GM23338 (cell line): Measurements from ENCODE around the gene SMYD5. TPM values are rescaled to one million over a fixed set of nuclear protein-coding genes. Genes with fewer than 3 reads are reported as not detected.

Experiments used
- ATAC-seq: fragments of 200-7000 bp; cut with Tn5 transposase; 3 replicates; pipeline ENCODE4 v1.9.1; 2020
- DNase-seq: peaks from one replicate; pipeline ENCODE4 v3.0.0-alpha.2; 2015; ENCODE audit warnings: low spot score
- H2AFZ ChIP-seq: fragments of 200-600 bp; sonication (generic); 2 replicates; pipeline ENCODE4 v1.8.0; 2016; ENCODE audit warnings: antibody characterized with exemption, mild to moderate bottlenecking, moderate library complexity
- H3F3A ChIP-seq: fragments of 200-600 bp; sonication (generic); replicated peaks from 2 replicates; pipeline ENCODE4 v1.8.0; 2017; ENCODE audit warnings: antibody characterized with exemption, mixed run types, low read depth
- H3K27ac ChIP-seq: fragments of 200-600 bp; sonication (generic); 2 replicates; pipeline ENCODE4 v1.6.1; 2016; ENCODE audit warnings: low read depth
- H3K27me3 ChIP-seq: fragments of 200-600 bp; sonication (generic); 2 replicates; pipeline ENCODE4 v1.8.0; 2016; ENCODE audit warnings: mild to moderate bottlenecking, mixed run types, moderate library complexity; ENCODE audit not compliant: insufficient read depth
- H3K36me3 ChIP-seq: fragments of 200-600 bp; sonication (generic); 2 replicates; pipeline ENCODE4 v1.8.0; 2016; ENCODE audit warnings: mild to moderate bottlenecking; ENCODE audit not compliant: insufficient read depth
- H3K4me1 ChIP-seq: fragments of 200-600 bp; sonication (generic); 2 replicates; pipeline ENCODE4 v1.8.0; 2016; ENCODE audit warnings: mild to moderate bottlenecking, moderate library complexity; ENCODE audit not compliant: insufficient read depth
- H3K4me2 ChIP-seq: fragments of 200-600 bp; sonication (generic); 2 replicates; pipeline ENCODE4 v1.7.1; 2017; ENCODE audit warnings: mixed run types
- H3K4me3 ChIP-seq: fragments of 200-600 bp; sonication (generic); 2 replicates; pipeline ENCODE4 v1.6.1; 2016; ENCODE audit warnings: mixed run types
- H3K79me2 ChIP-seq: fragments of 200-600 bp; sonication (generic); replicated peaks from 2 replicates; pipeline ENCODE4 v1.8.0; 2017; ENCODE audit warnings: mild to moderate bottlenecking; ENCODE audit not compliant: insufficient read depth
- H3K9me2 ChIP-seq: fragments of 200-600 bp; sonication (generic); 2 replicates; pipeline ENCODE4 v1.8.0; 2017; ENCODE audit not compliant: insufficient read depth
- H4K20me1 ChIP-seq: fragments of 200-600 bp; sonication (generic); replicated peaks from 2 replicates; pipeline ENCODE4 v1.8.0; 2017; ENCODE audit warnings: mild to moderate bottlenecking; ENCODE audit not compliant: insufficient read depth
- H3K27ac Mint-ChIP-seq: 2 replicates; pipeline ENCODE4 v1.8.0; 2020; ENCODE audit warnings: inconsistent platforms, mild to moderate bottlenecking, moderate library complexity, mixed read lengths
- H3K27me3 Mint-ChIP-seq: 3 replicates; pipeline ENCODE4 v1.8.0; 2022; ENCODE audit warnings: low read depth, mild to moderate bottlenecking, moderate library complexity, mixed read lengths, inconsistent platforms; ENCODE audit not compliant: insufficient read depth, poor library complexity
- H3K36me3 Mint-ChIP-seq: 3 replicates; pipeline ENCODE4 v1.8.0; 2021; ENCODE audit warnings: low read depth, mild to moderate bottlenecking, inconsistent platforms, moderate library complexity, mixed read lengths
- H3K4me1 Mint-ChIP-seq: 3 replicates; pipeline ENCODE4 v1.8.0; 2020; ENCODE audit warnings: mild to moderate bottlenecking, inconsistent platforms, mixed read lengths
- H3K4me3 Mint-ChIP-seq: 3 replicates; pipeline ENCODE4 v1.8.0; 2021; ENCODE audit warnings: moderate library complexity, mild to moderate bottlenecking, inconsistent platforms, mixed read lengths
- H3K9me3 Mint-ChIP-seq: 3 replicates; pipeline ENCODE4 v1.8.0; 2020; ENCODE audit warnings: moderate library complexity, mild to moderate bottlenecking, inconsistent platforms, mixed read lengths
- CTCF ChIP-seq, 2 experiments: fragments of 200-600 bp in 1 of 2; sonication (generic) in 1 of 2; conservative IDR thresholded peaks; 2 replicates each; pipeline versions ENCODE4 v1.5.1 to v1.6.1; 2016 to 2017; ENCODE audit warnings: antibody characterized with exemption in 2 of 2, low read depth in 2 of 2, mild to moderate bottlenecking in 2 of 2, moderate library complexity in 1 of 2
- ETS1 ChIP-seq: IDR thresholded peaks from 2 replicates; pipeline ENCODE4 v1.6.1; 2016; ENCODE audit warnings: antibody characterized with exemption
- EZH2 ChIP-seq: fragments of 200-600 bp; sonication (generic); IDR thresholded peaks from one replicate; pipeline ENCODE4 v1.8.0; 2017; ENCODE audit warnings: antibody characterized with exemption, mild to moderate bottlenecking, low read depth; ENCODE audit not compliant: unreplicated experiment
- EZH2phosphoT487 ChIP-seq: fragments of 200-600 bp; sonication (generic); IDR thresholded peaks from one replicate; pipeline ENCODE4 v1.8.1; 2018; ENCODE audit warnings: antibody characterized with exemption; ENCODE audit not compliant: unreplicated experiment
- JUNB ChIP-seq: IDR thresholded peaks from one replicate; pipeline ENCODE4 v1.6.1; 2016; ENCODE audit warnings: antibody characterized with exemption; ENCODE audit not compliant: unreplicated experiment
- NANOG ChIP-seq: IDR thresholded peaks from 2 replicates; pipeline ENCODE4 v1.6.1; 2016; ENCODE audit warnings: antibody characterized with exemption, borderline replicate concordance
- POLR2AphosphoS5 ChIP-seq: IDR thresholded peaks from 2 replicates; pipeline ENCODE4 v1.6.1; 2016; ENCODE audit warnings: antibody characterized with exemption, low read depth
- REST ChIP-seq: IDR thresholded peaks from one replicate; pipeline ENCODE4 v1.6.1; 2018; ENCODE audit warnings: antibody characterized with exemption; ENCODE audit not compliant: unreplicated experiment
- STAT1 ChIP-seq: IDR thresholded peaks from one replicate; pipeline ENCODE4 v1.6.1; 2016; ENCODE audit warnings: antibody characterized with exemption; ENCODE audit not compliant: unreplicated experiment
- ZNF331 ChIP-seq: fragments of 250-450 bp; sonication (Bioruptor Pico); IDR thresholded peaks from 2 replicates; pipeline ENCODE4 v1.5.0; 2020; ENCODE audit warnings: low read depth, mild to moderate bottlenecking, moderate library complexity
- ZNF462 ChIP-seq: fragments of 250-450 bp; sonication (Bioruptor Pico); IDR thresholded peaks from 2 replicates; pipeline ENCODE4 v1.5.0; 2020; ENCODE audit warnings: mild to moderate bottlenecking, moderate library complexity
- polyA plus RNA-seq: library from polyadenylated mRNA; unstranded; fragments of >200 nt; fragmentation: Nextera tagmentation; extraction: Ambion mirVana; gene quantifications from 2 replicates; pipeline ENCODE4 v1.2.1, GENCODE V29; 2016
- total RNA-seq: library from RNA; depleted of rRNA; stranded (reverse); fragments of >200 nt; shearing (Covaris generic); gene quantifications from 2 replicates; pipeline ENCODE4 v1.2.3, GENCODE V29; 2014

The SMYD5 gene
- total and polyA plus RNA-seq, 2 experiments from 2014 or later: 20.5 to 45.8 TPM

GRCh38 chr2:73255007-73255644, 41.1 kb downstream of the SMYD5 start:
- no peak overlapping the region for H2AFZ ChIP-seq
- Mint-ChIP-seq H3K4me1 (peaks cover 18% of the 10 kb centered on the region; the same call in 2 of the 3 replicates), H3K27me3 (peaks cover 14% of the 10 kb centered on the region), H3K36me3 (peaks cover 47% of the 10 kb centered on the region), H3K4me3 (no peak overlapping the region), H3K9me3 (no peaks in the 10 kb centered on the region), H3K27ac (no peak overlapping the region)
- no peaks in the 10 kb centered on the region for H3K27me3 ChIP-seq
- H4K20me1 ChIP-seq: peaks cover 28% of the 10 kb centered on the region
- peaks cover 4% of the 10 kb centered on the region; the same call in 1 of the 2 replicates for H3K36me3 ChIP-seq
- no peak overlapping the region for H3K27ac ChIP-seq
- H3K79me2 ChIP-seq: no peaks in the 10 kb centered on the region
- no peaks in the 10 kb centered on the region for H3K9me2 ChIP-seq
- ATAC-seq (peak; percentile 31), DNase-seq (no peak)
- no peak overlapping the region for H3K4me3 ChIP-seq
- no peak overlapping the region for H3K4me2 ChIP-seq
- TF ChIP-seq REST (no peak), NANOG (no peak), ZNF331 (CRISPR knock-in tag) (no peak), ZNF462 (CRISPR knock-in tag) (no peak), CTCF (conservative IDR thresholded peaks at IDR 0.05; ENCODE audit: low read depth in 2 of 2) (no peak), JUNB (no peak), EZH2 (no peak), EZH2phosphoT487 (no peak), POLR2AphosphoS5 (no peak; the same call in 1 of the 2 replicates), STAT1 (no peak), ETS1 (no peak)
- peaks cover 11% of the 10 kb centered on the region; the same call in 1 of the 2 replicates for H3F3A ChIP-seq
- H3K4me1 ChIP-seq: peaks cover 5% of the 10 kb centered on the region; the same call in 1 of the 2 replicates
